Activated naive CD8-positive, alpha-beta T cell treated with anti-CD3 and anti-CD28 coated beads, Interleukin-2, amount 10 ng/mL, durations not matched to agents 7 days and 5 days (primary cell): ENCODE data around the gene BLCAP. TPM values are rescaled to one million over a fixed set of nuclear protein-coding genes. Genes with fewer than 3 reads are reported as not detected.
"Not testable (repeated sequence)": the region's sequence is repeated elsewhere in the genome, so short reads cannot be mapped to it uniquely, and the experiment has no call there.

Experiments
- ATAC-seq: fragments of 150-1000 bp; cut with Tn5 transposase; one replicate; pipeline ENCODE4 v1.10.0; 2021; ENCODE audit warnings: low read depth, moderate library complexity
- POLR2A ChIA-PET: fragments of 350-600 bp; sonication (Branson Sonifier 250); formaldehyde crosslinking; loops from one replicate; lab custom pipeline; 2021; ENCODE audit warnings: antibody characterized with exemption; lab: Charles Lee
- DNase-seq: peaks from one replicate; pipeline ENCODE4 v3.0.0; 2021
- H3K27ac Mint-ChIP-seq: one replicate; pipeline ENCODE4 v1.8.0; 2022; ENCODE audit warnings: mild to moderate bottlenecking, mixed read lengths
- H3K27me3 Mint-ChIP-seq: one replicate; pipeline ENCODE4 v1.8.0; 2022; ENCODE audit warnings: mild to moderate bottlenecking, moderate library complexity, mixed read lengths
- H3K36me3 Mint-ChIP-seq: one replicate; pipeline ENCODE4 v1.8.0; 2021; ENCODE audit warnings: mild to moderate bottlenecking, mixed read lengths
- H3K4me1 Mint-ChIP-seq: one replicate; pipeline ENCODE4 v1.8.0; 2021; ENCODE audit warnings: mixed read lengths
- H3K4me3 Mint-ChIP-seq: one replicate; pipeline ENCODE4 v1.8.0; 2022; ENCODE audit warnings: mild to moderate bottlenecking, moderate library complexity, mixed read lengths
- H3K9me3 Mint-ChIP-seq: one replicate; pipeline ENCODE4 v1.8.0; 2021; ENCODE audit warnings: mixed read lengths
- total RNA-seq, 2 experiments: library from RNA; stranded (reverse); gene quantifications; one replicate each; pipeline ENCODE4 v1.2.3, GENCODE V29; 2021

BLCAP gene
- 10 to 100 TPM; 51.0 to 54.6 TPM for total RNA-seq

- Mint-ChIP-seq H3K4me3 (peak within 1 kb of the TSS; percentile 89), H3K9me3 (no peaks in the 10 kb centered on the region), H3K27ac (peak within 1 kb of the TSS; percentile 98), H3K36me3 (peaks cover 1% of the 10 kb centered on the region), H3K27me3 (peaks cover 2% of the 10 kb centered on the region), H3K4me1 (peaks cover 39% of the 10 kb centered on the region)
- DNase-seq (peak; percentile 92), ATAC-seq (peak; percentile 91)
- POLR2A ChIA-PET: interaction anchor here (0.5 to 1.3 kb wide), 4 partner anchors 148 to 778 kb away, joined by 3 to 4 read pairs (median 3); no protein-coding TSS in a partner anchor
Observed at GRCh38 chr20:37527638-37528445, at the start of gene BLCAP. Gene BLCAP (minus strand): TSS chr20:37527876. CDS start chr20:37519174, 8,702 bp downstream.

- H3K9me3 Mint-ChIP-seq, H3K4me1 Mint-ChIP-seq, H3K27ac Mint-ChIP-seq, H3K4me3 Mint-ChIP-seq, ATAC-seq, H3K36me3 Mint-ChIP-seq, DNase-seq, POLR2A ChIA-PET: not testable (repeated sequence)
- H3K27me3 Mint-ChIP-seq: peaks cover 13% of the 10 kb centered on the region
Observed at GRCh38 chr20:37577436-37577835, 49.8 kb upstream of the BLCAP start.

DNA sequence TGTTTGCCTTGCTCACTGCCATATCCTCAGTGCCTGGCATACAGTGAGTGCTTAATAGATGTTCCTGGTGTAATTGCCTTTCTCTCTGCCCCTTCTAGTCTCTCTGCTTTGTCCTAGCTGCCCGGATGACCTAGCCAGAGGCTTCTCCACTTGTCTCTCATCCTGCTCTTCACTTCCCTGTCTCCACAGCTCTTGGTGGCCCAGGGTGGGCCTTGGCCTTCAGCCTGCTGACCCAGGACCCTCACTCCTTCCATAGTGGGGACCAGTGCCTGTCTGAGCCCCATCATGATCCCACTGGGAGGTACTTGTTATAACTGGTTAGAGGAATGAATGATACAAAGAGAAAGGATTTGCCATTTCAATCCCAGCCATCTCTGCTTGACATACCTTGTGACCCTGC lies 49.2 kb upstream of the BLCAP start:
- Mint-ChIP-seq H3K27ac (no peak overlapping the region), H3K4me1 (no peaks in the 10 kb centered on the region), H3K36me3 (no peaks in the 10 kb centered on the region), H3K9me3 (no peaks in the 10 kb centered on the region), H3K4me3 (no peak overlapping the region), H3K27me3 (peaks cover 18% of the 10 kb centered on the region)
- ATAC-seq (no peak), DNase-seq (no peak)
- POLR2A ChIA-PET: no interaction called here

DNA sequence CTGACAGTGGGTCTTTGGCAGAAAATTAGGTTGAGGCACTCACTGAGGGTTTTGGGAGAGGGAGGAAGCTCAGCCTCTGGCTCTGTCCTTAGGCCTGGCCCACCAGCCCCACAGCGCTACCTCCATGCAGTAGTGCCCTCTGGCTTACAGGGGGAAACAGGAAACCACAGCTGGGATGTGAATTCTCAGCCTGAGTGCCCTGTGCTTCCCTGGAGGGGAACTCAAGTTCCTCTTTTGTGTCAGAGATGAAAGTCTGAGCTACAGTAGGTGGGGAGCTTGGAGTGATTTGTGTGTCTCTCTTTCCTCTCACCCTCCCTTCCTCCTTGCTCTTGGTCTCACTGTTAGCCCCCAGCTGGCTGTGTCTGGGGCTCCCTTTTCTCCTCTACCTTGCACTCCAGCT lies 48.2 kb upstream of the BLCAP start:
- no peaks in the 10 kb centered on the region for H3K36me3 Mint-ChIP-seq
- H3K4me1 Mint-ChIP-seq: no peaks in the 10 kb centered on the region
- no peak overlapping the region for H3K4me3 Mint-ChIP-seq
- no peaks in the 10 kb centered on the region for H3K9me3 Mint-ChIP-seq
- POLR2A ChIA-PET: no interaction called here
- no peak for DNase-seq
- H3K27me3 Mint-ChIP-seq: peaks cover 20% of the 10 kb centered on the region
- no peak for ATAC-seq
- no peak overlapping the region for H3K27ac Mint-ChIP-seq

DNA sequence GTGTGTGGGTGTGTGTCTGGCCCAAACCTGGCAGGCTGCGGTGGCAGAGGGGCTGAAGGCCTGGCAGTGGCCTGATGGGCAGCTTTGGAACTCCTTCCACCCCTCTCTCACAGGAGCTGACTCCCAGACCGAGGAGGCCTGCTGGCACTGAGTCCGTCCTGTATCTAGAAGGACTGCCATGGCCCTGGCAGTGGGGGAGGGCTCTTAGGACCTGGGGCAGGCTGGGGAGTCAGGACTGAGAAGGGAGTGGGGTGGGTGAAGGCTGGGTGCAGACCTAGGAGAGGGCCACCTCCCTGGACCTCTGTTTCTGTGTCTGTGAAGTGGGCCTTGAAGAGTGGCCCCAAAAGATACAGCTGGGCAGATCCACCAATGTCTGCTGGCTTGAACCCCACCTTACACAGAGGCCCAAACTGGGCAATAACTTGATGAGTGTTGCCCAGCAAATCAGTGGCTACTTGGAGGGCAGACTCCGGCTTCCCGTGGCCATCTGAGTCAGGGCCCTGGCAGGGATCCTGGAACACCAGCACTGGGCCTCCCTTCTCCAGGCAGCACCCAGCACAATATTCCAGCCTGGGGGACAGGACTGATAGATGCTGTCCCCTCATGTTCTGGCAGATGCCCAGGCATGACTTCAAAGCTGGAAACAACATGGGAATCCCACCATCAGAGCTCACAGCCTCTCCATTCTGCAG lies 46.7 kb upstream of the BLCAP start:
- no peak overlapping the region for H3K27ac Mint-ChIP-seq
- H3K27me3 Mint-ChIP-seq: peaks cover 20% of the 10 kb centered on the region
- ATAC-seq (no peak), DNase-seq (no peak)
- H3K9me3 Mint-ChIP-seq: no peaks in the 10 kb centered on the region
- H3K4me1 Mint-ChIP-seq: no peaks in the 10 kb centered on the region
- no peak overlapping the region for H3K4me3 Mint-ChIP-seq
- no peaks in the 10 kb centered on the region for H3K36me3 Mint-ChIP-seq
- POLR2A ChIA-PET: no interaction called here

DNA sequence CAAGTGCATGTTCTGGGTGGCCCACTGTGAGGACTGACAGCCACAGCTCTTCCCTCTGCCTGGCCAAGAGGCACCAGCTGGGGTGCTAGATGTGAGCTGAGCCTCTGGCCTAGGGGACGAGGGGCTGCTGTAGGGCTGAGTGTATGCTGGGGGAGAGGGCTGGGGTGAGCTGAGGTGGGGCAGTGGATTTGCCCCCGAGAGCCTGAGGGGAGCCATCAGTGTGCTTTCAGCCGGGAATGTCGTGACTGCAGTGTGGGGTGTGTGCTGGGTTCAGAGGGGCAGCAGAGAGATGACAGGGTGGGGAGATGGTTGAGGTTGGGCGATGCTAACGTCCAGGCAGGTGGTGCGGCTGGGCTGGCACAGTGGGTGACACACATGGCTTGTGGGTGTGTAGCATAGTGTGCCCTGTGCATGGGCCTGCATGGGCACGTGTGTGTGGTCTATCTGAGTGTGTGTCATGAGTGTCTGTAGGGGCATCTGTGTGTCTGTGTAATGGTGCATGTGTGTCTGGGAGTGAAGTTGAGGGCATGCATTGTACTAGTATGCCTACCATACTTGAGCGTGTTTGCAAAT lies 46.0 kb upstream of the BLCAP start:
- no peak overlapping the region for H3K27ac Mint-ChIP-seq
- POLR2A ChIA-PET: no interaction called here
- no peaks in the 10 kb centered on the region for H3K9me3 Mint-ChIP-seq

DNA sequence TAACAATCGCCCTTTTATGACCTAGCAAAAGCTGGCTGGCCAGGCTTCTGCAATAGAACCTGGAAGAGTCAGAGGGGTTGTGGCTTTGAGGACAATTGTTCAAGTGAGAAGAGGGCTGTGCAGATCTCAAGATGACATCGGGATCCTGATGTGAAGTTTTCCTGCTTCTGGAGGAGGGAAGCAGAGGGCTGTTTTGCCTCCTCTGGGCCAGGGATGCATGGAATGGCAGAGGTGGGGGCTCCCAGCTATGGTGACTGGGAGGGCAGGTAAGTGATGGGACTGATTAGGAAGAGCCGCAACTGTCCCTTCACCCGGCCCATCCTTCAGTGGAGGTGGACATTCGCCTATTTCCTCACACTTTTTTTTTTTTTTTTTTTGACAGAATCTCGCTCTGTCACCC lies 43.4 kb upstream of the BLCAP start:
- no peak for ATAC-seq
- no peaks in the 10 kb centered on the region for H3K36me3 Mint-ChIP-seq
- no peak overlapping the region for H3K27ac Mint-ChIP-seq
- POLR2A ChIA-PET: no interaction called here
- no peak overlapping the region for H3K4me3 Mint-ChIP-seq
- no peaks in the 10 kb centered on the region for H3K9me3 Mint-ChIP-seq
- H3K4me1 Mint-ChIP-seq: no peaks in the 10 kb centered on the region
- H3K27me3 Mint-ChIP-seq: peaks cover 41% of the 10 kb centered on the region
- DNase-seq: no peak

More for the DNA sequence above, 46.0 kb upstream of the BLCAP start:
- H3K4me1 Mint-ChIP-seq: no peaks in the 10 kb centered on the region
- DNase-seq (no peak), ATAC-seq (no peak)
- no peak overlapping the region for H3K4me3 Mint-ChIP-seq
- H3K27me3 Mint-ChIP-seq: peaks cover 26% of the 10 kb centered on the region
- H3K36me3 Mint-ChIP-seq: no peaks in the 10 kb centered on the region

- H3K36me3 Mint-ChIP-seq: no peaks in the 10 kb centered on the region
- POLR2A ChIA-PET: no interaction called here
- H3K4me3 Mint-ChIP-seq: no peak overlapping the region
- no peak for ATAC-seq
- H3K27me3 Mint-ChIP-seq: peaks cover 45% of the 10 kb centered on the region
- no peak for DNase-seq
- no peaks in the 10 kb centered on the region for H3K4me1 Mint-ChIP-seq
- no peaks in the 10 kb centered on the region for H3K9me3 Mint-ChIP-seq
- H3K27ac Mint-ChIP-seq: no peak overlapping the region
Observed at GRCh38 chr20:37570419-37570818, 42.7 kb upstream of the BLCAP start.

DNA sequence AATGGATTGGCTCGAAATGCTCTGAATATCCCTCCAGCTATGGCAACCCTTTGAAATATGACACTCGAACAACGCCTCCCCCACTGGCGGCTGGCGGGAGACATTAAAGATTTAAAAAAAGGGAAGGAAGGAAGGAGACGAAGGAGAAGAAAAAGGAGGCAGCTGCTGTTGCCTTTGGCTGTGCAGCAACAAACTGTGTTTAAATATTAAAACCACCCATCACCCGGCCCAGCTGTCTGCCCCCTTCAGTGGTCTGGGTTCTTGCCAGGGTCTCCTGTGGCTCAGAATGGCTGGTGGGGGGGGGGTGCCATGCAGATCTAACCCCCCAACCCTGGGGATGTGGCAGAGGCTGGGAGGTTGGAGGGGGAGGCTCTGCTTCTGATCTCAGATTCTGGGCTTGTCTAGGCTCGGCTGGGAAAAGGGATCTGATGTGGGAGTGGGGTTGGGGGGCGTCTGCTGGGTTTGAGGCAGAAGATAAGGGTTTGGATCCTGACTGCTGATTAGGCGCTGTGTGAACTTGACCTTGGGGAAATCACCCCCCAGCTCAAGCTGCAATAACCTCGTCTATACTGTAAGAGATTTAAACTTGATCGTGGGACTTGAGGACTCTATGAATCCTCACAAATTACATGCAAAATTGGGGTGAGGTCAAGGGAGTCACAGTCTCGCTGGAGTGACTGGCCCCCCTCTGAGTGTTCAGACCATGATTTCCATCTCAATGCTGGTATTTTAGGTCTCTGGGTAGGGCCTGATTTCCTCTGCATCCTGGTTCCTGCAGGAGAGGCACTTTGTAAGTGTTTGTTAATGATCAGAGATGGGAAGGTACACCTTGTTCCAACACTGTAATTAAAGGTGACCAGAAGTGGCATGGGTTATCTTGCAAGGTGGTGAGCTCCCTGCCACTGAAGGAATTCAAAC lies 40.3 kb upstream of the BLCAP start:
- no peak for ATAC-seq

DNA sequence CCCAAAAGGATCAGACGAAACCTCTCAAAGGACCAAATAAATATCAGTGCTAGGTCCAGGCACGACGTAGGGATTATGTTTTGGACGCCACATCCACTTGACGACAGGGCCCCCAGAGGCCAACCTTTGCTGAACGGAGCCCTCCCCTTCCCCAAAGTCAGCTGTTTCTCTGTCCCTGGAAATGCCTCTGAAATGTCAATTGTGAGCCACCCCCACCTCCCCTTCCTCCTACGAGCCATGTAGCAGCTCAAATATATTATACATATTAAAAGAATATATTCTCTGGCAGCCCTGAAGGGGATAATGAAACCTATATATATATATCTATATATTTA lies 39.6 kb upstream of the BLCAP start:
- no peak overlapping the region for H3K4me3 Mint-ChIP-seq
- no peaks in the 10 kb centered on the region for H3K4me1 Mint-ChIP-seq
- no peak overlapping the region for H3K27ac Mint-ChIP-seq
- H3K36me3 Mint-ChIP-seq: no peaks in the 10 kb centered on the region
- POLR2A ChIA-PET: no interaction called here
- ATAC-seq (no peak), DNase-seq (no peak)
- no peaks in the 10 kb centered on the region for H3K9me3 Mint-ChIP-seq
- peaks cover 48% of the 10 kb centered on the region for H3K27me3 Mint-ChIP-seq

More for the DNA sequence above, 40.3 kb upstream of the BLCAP start:
- no peaks in the 10 kb centered on the region for H3K9me3 Mint-ChIP-seq
- POLR2A ChIA-PET: no interaction called here
- H3K4me3 Mint-ChIP-seq: no peak overlapping the region
- peaks cover 51% of the 10 kb centered on the region for H3K27me3 Mint-ChIP-seq
- no peak for DNase-seq
- H3K4me1 Mint-ChIP-seq: no peaks in the 10 kb centered on the region
- H3K36me3 Mint-ChIP-seq: no peaks in the 10 kb centered on the region
- H3K27ac Mint-ChIP-seq: no peak overlapping the region

- no peaks in the 10 kb centered on the region for H3K4me1 Mint-ChIP-seq
- no peak overlapping the region for H3K4me3 Mint-ChIP-seq
- H3K36me3 Mint-ChIP-seq: no peaks in the 10 kb centered on the region
- peaks cover 47% of the 10 kb centered on the region for H3K27me3 Mint-ChIP-seq
- no peak for DNase-seq
- no peak overlapping the region for H3K27ac Mint-ChIP-seq
- POLR2A ChIA-PET: no interaction called here
- H3K9me3 Mint-ChIP-seq: no peaks in the 10 kb centered on the region
- no peak for ATAC-seq
Observed at GRCh38 chr20:37566590-37567330, 39.1 kb upstream of the BLCAP start.

DNA sequence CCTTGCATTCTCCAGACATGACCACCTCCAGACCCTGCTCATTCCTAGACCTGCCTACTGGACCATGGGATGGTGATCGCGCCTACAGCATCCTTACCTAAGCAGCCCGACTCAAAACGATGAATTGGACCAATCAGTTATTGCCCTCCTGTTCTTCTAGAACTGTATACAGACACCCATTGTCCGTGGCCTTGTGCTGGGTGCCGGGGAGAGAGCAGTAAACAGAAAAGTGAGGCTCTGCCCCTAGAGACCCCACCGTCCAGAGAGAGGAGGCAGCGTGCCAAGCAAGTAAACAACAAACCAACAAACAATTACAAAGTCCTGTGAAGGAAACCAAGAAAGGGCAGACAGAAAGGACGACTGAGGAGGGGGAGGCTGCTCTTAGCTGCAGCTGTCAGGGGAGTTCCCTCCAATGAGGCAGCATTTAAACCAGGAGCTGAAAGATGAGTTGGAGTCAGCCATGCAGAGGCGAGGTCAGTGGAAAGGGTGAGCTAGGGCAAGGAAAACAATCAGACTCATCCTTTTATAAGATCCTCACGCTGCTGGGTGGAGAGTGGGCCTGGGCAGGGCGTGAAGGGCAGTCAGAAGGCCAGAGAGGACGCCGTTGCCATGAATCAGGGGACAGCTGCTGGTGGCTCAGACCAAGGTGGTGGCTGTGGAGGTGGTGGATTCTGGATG lies 37.6 kb upstream of the BLCAP start:
- H3K27me3 Mint-ChIP-seq: peaks cover 47% of the 10 kb centered on the region
- H3K9me3 Mint-ChIP-seq: no peaks in the 10 kb centered on the region
- H3K36me3 Mint-ChIP-seq: no peaks in the 10 kb centered on the region
- no peak overlapping the region for H3K27ac Mint-ChIP-seq
- no peak overlapping the region for H3K4me3 Mint-ChIP-seq
- DNase-seq (no peak), ATAC-seq (no peak)
- POLR2A ChIA-PET: no interaction called here
- no peaks in the 10 kb centered on the region for H3K4me1 Mint-ChIP-seq
